ENCODE results near the gene DIS3. TPM values are rescaled to one million over a fixed set of nuclear protein-coding genes. Genes with fewer than 3 reads are reported as not detected.

The DIS3 gene
- total RNA-seq, 1 experiment from 2014 or later, result 21.8 TPM

Other genes starting within 250 kb of the DIS3 start
- gene MZT1, start 54.3 kb downstream of the DIS3 start, total RNA-seq (2021; ENCODE audit: unreplicated experiment), result 9.8 TPM
- gene BORA, start 54.0 kb downstream of the DIS3 start, total RNA-seq (2021; ENCODE audit: unreplicated experiment), result 8.0 TPM
- gene PIBF1, start 233 bp upstream of the DIS3 start, total RNA-seq (2021; ENCODE audit: unreplicated experiment), result 11.7 TPM